CD4-positive, alpha-beta memory T cell (primary cell): ENCODE data around the gene PRKACB. TPM values are rescaled to one million over a fixed set of nuclear protein-coding genes. Genes with fewer than 3 reads are reported as not detected.
"Not testable (repeated sequence)": the region's sequence is repeated elsewhere in the genome, so short reads cannot be mapped to it uniquely, and the experiment has no call there.

ENCODE experiments used
- CTCF ChIA-PET: fragments of 350-600 bp; sonication (Branson Sonifier 250); formaldehyde crosslinking; loops from one replicate; lab custom pipeline; 2021; ENCODE audit warnings: inconsistent platforms; ENCODE audit not compliant: partially characterized antibody; lab: Charles Lee
- POLR2A ChIA-PET: fragments of 350-600 bp; sonication (Branson Sonifier 250); formaldehyde crosslinking; loops from one replicate; lab custom pipeline; 2021; ENCODE audit not compliant: partially characterized antibody; lab: Charles Lee
- DNase-seq, 5 donors: peaks; one replicate each; pipeline versions ENCODE4 v3.0.0 to v3.0.0-alpha.2; 2020 to 2022; ENCODE audit warnings: mixed read lengths in 1 of 5
- H3K27ac ChIP-seq: one replicate; pipeline ENCODE4 v1.7.0; 2013; ENCODE audit warnings: low read depth, low read length
- H3K27me3 ChIP-seq: 2 replicates; pipeline ENCODE4 v1.7.0; 2013; ENCODE audit warnings: mild to moderate bottlenecking, low read length, moderate library complexity; ENCODE audit not compliant: insufficient read depth
- H3K36me3 ChIP-seq: 2 replicates; pipeline ENCODE4 v1.7.0; 2013; ENCODE audit warnings: mild to moderate bottlenecking, low read length, moderate library complexity; ENCODE audit not compliant: insufficient read depth
- H3K4me1 ChIP-seq: 2 replicates; pipeline ENCODE4 v1.7.0; 2013; ENCODE audit warnings: mild to moderate bottlenecking, low read length, moderate library complexity; ENCODE audit not compliant: insufficient read depth
- H3K4me3 ChIP-seq, 2 donors: one replicate each; pipeline ENCODE4 v1.7.0; 2013; ENCODE audit warnings: low read length in 2 of 2, mild to moderate bottlenecking in 1 of 2
- H3K9me3 ChIP-seq, 2 donors: one replicate each; pipeline ENCODE4 v1.7.0; 2013; ENCODE audit warnings: low read length in 2 of 2, control low read depth in 1 of 2; ENCODE audit not compliant: control insufficient read depth in 1 of 2
- H3K27ac Mint-ChIP-seq, 7 donors: one replicate each; pipeline ENCODE4 v1.8.0; 2020 to 2021; ENCODE audit warnings: mixed read lengths in 7 of 7, mild to moderate bottlenecking in 6 of 7, inconsistent platforms in 3 of 7, moderate library complexity in 3 of 7
- H3K27me3 Mint-ChIP-seq, 2 donors: one replicate each; pipeline ENCODE4 v1.8.0; 2020 to 2021; ENCODE audit warnings: mixed read lengths in 2 of 2
- H3K36me3 Mint-ChIP-seq, 2 donors: one replicate each; pipeline ENCODE4 v1.8.0; 2020 to 2021; ENCODE audit warnings: mixed read lengths in 2 of 2, inconsistent platforms in 1 of 2, mild to moderate bottlenecking in 1 of 2
- H3K4me1 Mint-ChIP-seq, 4 donors: one replicate each; pipeline ENCODE4 v1.8.0; 2020 to 2021; ENCODE audit warnings: mixed read lengths in 4 of 4, mild to moderate bottlenecking in 1 of 4
- H3K4me3 Mint-ChIP-seq, 8 donors: one replicate each; pipeline ENCODE4 v1.8.0; 2020 to 2021; ENCODE audit warnings: mixed read lengths in 8 of 8, mild to moderate bottlenecking in 7 of 8, moderate library complexity in 6 of 8, inconsistent platforms in 3 of 8
- H3K9me3 Mint-ChIP-seq, 8 donors: one replicate each; pipeline ENCODE4 v1.8.0; 2020 to 2021; ENCODE audit warnings: mixed read lengths in 8 of 8, mild to moderate bottlenecking in 5 of 8, inconsistent platforms in 3 of 8, moderate library complexity in 1 of 8
- intact Hi-C: fragments of 100-400 bp; cut with micrococcal nuclease; formaldehyde crosslinking; loops from one replicate; pipeline ENCODE4 v1.15.1; 2023
- polyA plus RNA-seq, 2 donors: library from polyadenylated mRNA; unstranded; fragments of 300-500 nt; fragmentation: Illumina TruSeq; gene quantifications; one replicate each; pipeline ENCODE4 v1.2.3, GENCODE V29; 2021
- total RNA-seq, 2 experiments: library from RNA; stranded (reverse); gene quantifications; one replicate each; pipeline ENCODE4 v1.2.3, GENCODE V29; 2021

Gene PRKACB
- total and polyA plus RNA-seq, 4 experiments from 2014 or later, result 75.8 to 132 (median 130) TPM

GRCh38 chr1:84232676-84233075 is 88.6 kb downstream of the PRKACB start:
- peaks cover 0 to 16% (median 8%) of the 10 kb centered on the region in 8 donors for H3K9me3 Mint-ChIP-seq
- H3K4me3 Mint-ChIP-seq, H3K27ac ChIP-seq, H3K27me3 Mint-ChIP-seq, H3K4me1 ChIP-seq, CTCF ChIA-PET, H3K9me3 ChIP-seq, DNase-seq, H3K27ac Mint-ChIP-seq, H3K27me3 ChIP-seq, POLR2A ChIA-PET, H3K4me3 ChIP-seq, H3K4me1 Mint-ChIP-seq, intact Hi-C loops: not testable (repeated sequence)
- H3K36me3 Mint-ChIP-seq, result peaks cover 42 to 44% of the 10 kb centered on the region in 2 donors
- H3K36me3 ChIP-seq, result peaks cover 15% of the 10 kb centered on the region

GRCh38 chr1:84236256-84236655 is 92.2 kb downstream of the PRKACB start:
- DNase-seq, result no peak
- intact Hi-C loops, result no loop called here
- Mint-ChIP-seq H3K9me3 (peaks cover 0 to 21% (median 9%) of the 10 kb centered on the region in 8 donors), H3K4me1 (peaks cover 3 to 6% (median 4%) of the 10 kb centered on the region in 4 donors), H3K36me3 (peaks cover 64 to 69% of the 10 kb centered on the region in 2 donors), H3K27me3 (no peaks in the 10 kb centered on the region), H3K4me3 (no peak overlapping the region), H3K27ac (no peak overlapping the region)
- H3K4me3 ChIP-seq, result no peak overlapping the region
- ChIA-PET POLR2A (no interaction called here), CTCF (no interaction called here)
- H3K27ac ChIP-seq, result no peak overlapping the region
- H3K27me3 ChIP-seq, result no peaks in the 10 kb centered on the region
- no peaks in the 10 kb centered on the region for H3K9me3 ChIP-seq
- H3K36me3 ChIP-seq, result peaks cover 15% of the 10 kb centered on the region
- H3K4me1 ChIP-seq, result no peaks in the 10 kb centered on the region

- DNase-seq, result no peak
- no peak overlapping the region for H3K27ac Mint-ChIP-seq
- no peaks in the 10 kb centered on the region for H3K27me3 Mint-ChIP-seq
- CTCF ChIA-PET, result no interaction called here
- H3K4me1 ChIP-seq, result no peaks in the 10 kb centered on the region
- H3K9me3 Mint-ChIP-seq, result peaks cover 0 to 49% (median 21%) of the 10 kb centered on the region in 8 donors
- no peaks in the 10 kb centered on the region for H3K9me3 ChIP-seq
- no peak overlapping the region for H3K27ac ChIP-seq
- H3K36me3 Mint-ChIP-seq, result peaks cover 42 to 48% of the 10 kb centered on the region in 2 donors
- no peak overlapping the region for H3K4me3 ChIP-seq
- intact Hi-C loops, result no loop called here
- no peak overlapping the region for H3K4me3 Mint-ChIP-seq
- no peaks in the 10 kb centered on the region for H3K36me3 ChIP-seq
- POLR2A ChIA-PET, result no interaction called here
- peaks cover 0 to 10% (median 7%) of the 10 kb centered on the region in 4 donors for H3K4me1 Mint-ChIP-seq
- no peaks in the 10 kb centered on the region for H3K27me3 ChIP-seq
Measured at GRCh38 chr1:84242641-84243040, 98.6 kb downstream of the PRKACB start.

- no peaks in the 10 kb centered on the region for H3K4me1 ChIP-seq
- no peak overlapping the region for H3K4me3 Mint-ChIP-seq
- peaks cover 15 to 23% of the 10 kb centered on the region in 2 donors for H3K36me3 Mint-ChIP-seq
- no peaks in the 10 kb centered on the region for H3K27me3 ChIP-seq
- DNase-seq, result no peak
- H3K27ac Mint-ChIP-seq, result no peak overlapping the region
- peaks cover 0 to 9% (median 4%) of the 10 kb centered on the region in 4 donors for H3K4me1 Mint-ChIP-seq
- no peaks in the 10 kb centered on the region for H3K36me3 ChIP-seq
- no peaks in the 10 kb centered on the region for H3K27me3 Mint-ChIP-seq
- H3K9me3 Mint-ChIP-seq, result peaks cover 2 to 49% (median 22%) of the 10 kb centered on the region in 8 donors
- H3K4me3 ChIP-seq, result no peak overlapping the region
- H3K9me3 ChIP-seq, result no peaks in the 10 kb centered on the region
- no peak overlapping the region for H3K27ac ChIP-seq
- ChIA-PET POLR2A (no interaction called here), CTCF (no interaction called here)
- intact Hi-C loops, result no loop called here
Measured at GRCh38 chr1:84245563-84245962, 101.5 kb downstream of the PRKACB start.

- Mint-ChIP-seq H3K36me3 (peaks cover 10 to 21% of the 10 kb centered on the region in 2 donors), H3K27ac (peak overlapping the region in 1 of 7 donors; percentile 42)
Measured at GRCh38 chr1:84246213-84246612, 102.1 kb downstream of the PRKACB start.

GRCh38 chr1:84247425-84248220 is 103.6 kb downstream of the PRKACB start:
- Mint-ChIP-seq H3K9me3 (peaks cover 2 to 40% (median 16%) of the 10 kb centered on the region in 8 donors), H3K4me3 (peak overlapping the region in 4 of 8 donors; percentile 8 to 46 (median 20)), H3K36me3 (peaks cover 2 to 14% of the 10 kb centered on the region in 2 donors), H3K27me3 (no peaks in the 10 kb centered on the region), H3K4me1 (peaks cover 0 to 9% (median 4%) of the 10 kb centered on the region in 4 donors), H3K27ac (no peak overlapping the region)
- POLR2A ChIA-PET, result interaction anchor here (1.1 kb wide), 1 partner anchor 51 kb away, joined by 3 read pairs; no protein-coding TSS in a partner anchor
- peak in 2 of 5 donors; percentile 4 to 12 for DNase-seq
- Histone ChIP-seq H3K27me3 (no peaks in the 10 kb centered on the region), H3K4me1 (no peaks in the 10 kb centered on the region), H3K36me3 (no peaks in the 10 kb centered on the region), H3K4me3 (no peak overlapping the region), H3K27ac (no peak overlapping the region), H3K9me3 (no peaks in the 10 kb centered on the region)
- CTCF ChIA-PET, result no interaction called here
- intact Hi-C loops, result no loop called here

More at GRCh38 chr1:84246213-84246612, 102.1 kb downstream of the PRKACB start:
- Histone ChIP-seq H3K27me3 (no peaks in the 10 kb centered on the region), H3K4me3 (no peak overlapping the region), H3K36me3 (no peaks in the 10 kb centered on the region), H3K9me3 (no peaks in the 10 kb centered on the region), H3K4me1 (no peaks in the 10 kb centered on the region), H3K27ac (no peak overlapping the region)
- POLR2A ChIA-PET, result no interaction called here
- CTCF ChIA-PET, result no interaction called here
- intact Hi-C loops, result no loop called here
- no peak for DNase-seq
- Mint-ChIP-seq H3K4me1 (peaks cover 0 to 9% (median 4%) of the 10 kb centered on the region in 4 donors), H3K9me3 (peaks cover 2 to 48% (median 22%) of the 10 kb centered on the region in 8 donors), H3K4me3 (no peak overlapping the region), H3K27me3 (no peaks in the 10 kb centered on the region)

- H3K9me3 Mint-ChIP-seq, result peaks cover 2 to 20% (median 7%) of the 10 kb centered on the region in 8 donors
- Histone ChIP-seq H3K36me3 (no peaks in the 10 kb centered on the region), H3K4me1 (no peaks in the 10 kb centered on the region), H3K4me3 (no peak overlapping the region), H3K27me3 (no peaks in the 10 kb centered on the region), H3K9me3 (no peaks in the 10 kb centered on the region), H3K27ac (no peak overlapping the region)
- CTCF ChIA-PET, result no interaction called here
- intact Hi-C loops, result no loop called here
- H3K27ac Mint-ChIP-seq, result no peak overlapping the region
- peaks cover 0 to 9% (median 4%) of the 10 kb centered on the region in 4 donors for H3K4me1 Mint-ChIP-seq
- H3K27me3 Mint-ChIP-seq, result no peaks in the 10 kb centered on the region
- no peak overlapping the region for H3K4me3 Mint-ChIP-seq
- DNase-seq, result no peak
- peaks cover 2 to 13% of the 10 kb centered on the region in 2 donors for H3K36me3 Mint-ChIP-seq
- POLR2A ChIA-PET, result no interaction called here
Measured at GRCh38 chr1:84250668-84251067, 106.6 kb downstream of the PRKACB start.
